Astrocyte (in vitro differentiated cells and primary cell): ENCODE results near the gene ATP11A.

Experiments
- EZH2 ChIP-seq: IDR thresholded peaks from 2 replicates; pipeline ENCODE4 v1.6.1; 2012; ENCODE audit warnings: mild to moderate bottlenecking, low read length, inconsistent platforms; ENCODE audit not compliant: insufficient read depth
- TF ChIP-seq, protein P1 (sequence below): IDR thresholded peaks from 2 replicates; pipeline ENCODE4 v1.5.1; 2011; ENCODE audit warnings: low read depth, mild to moderate bottlenecking, inconsistent platforms, low read length, moderate library complexity; ENCODE audit not compliant: insufficient read depth

DNA sequence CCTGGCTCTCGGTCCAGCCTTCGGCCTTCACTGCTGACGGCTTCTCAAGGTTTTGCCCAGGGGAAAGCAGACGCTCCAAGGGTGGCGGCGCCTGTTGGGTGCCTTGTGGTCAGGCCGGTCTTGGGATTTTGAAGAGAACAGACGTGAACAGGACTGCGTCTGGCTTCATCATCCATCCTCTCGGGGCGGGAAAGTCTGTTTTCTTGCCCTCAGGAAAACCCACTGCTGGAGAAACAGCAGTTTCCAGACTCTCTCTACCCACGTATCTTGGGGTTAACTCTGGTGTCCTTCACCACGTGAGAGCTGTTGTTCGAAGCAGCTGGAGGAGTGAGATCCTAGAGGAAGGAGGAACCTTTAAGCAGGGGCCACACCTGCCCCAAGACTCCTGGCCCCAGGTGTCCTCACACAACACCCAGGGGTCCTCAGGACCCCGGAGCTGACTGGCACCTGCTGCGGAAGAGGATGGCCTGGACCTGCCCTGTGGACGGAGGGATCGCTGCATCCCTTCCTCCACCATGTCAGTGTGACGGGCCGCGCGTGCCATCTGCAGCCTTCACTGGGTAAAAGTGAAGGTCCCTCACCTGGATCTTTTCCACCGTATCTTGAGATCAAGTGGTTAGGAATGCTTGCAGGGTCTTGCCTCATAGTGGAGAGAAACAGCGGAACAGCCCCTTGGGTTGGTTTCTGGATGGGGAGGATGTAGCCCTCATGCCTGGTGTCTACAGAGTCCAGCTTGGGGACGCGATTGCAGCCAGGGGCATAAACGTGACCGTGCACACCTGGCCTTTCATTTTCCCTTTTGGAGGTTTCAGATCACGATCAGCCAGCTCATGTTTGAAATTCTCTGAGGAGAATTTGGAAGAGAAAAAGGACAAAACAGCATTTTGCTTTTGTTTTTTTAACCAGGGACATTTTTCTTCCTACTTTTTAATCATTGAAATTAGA lies 209.7 kb downstream of the ATP11A start:
- TF ChIP-seq, protein P1, sequence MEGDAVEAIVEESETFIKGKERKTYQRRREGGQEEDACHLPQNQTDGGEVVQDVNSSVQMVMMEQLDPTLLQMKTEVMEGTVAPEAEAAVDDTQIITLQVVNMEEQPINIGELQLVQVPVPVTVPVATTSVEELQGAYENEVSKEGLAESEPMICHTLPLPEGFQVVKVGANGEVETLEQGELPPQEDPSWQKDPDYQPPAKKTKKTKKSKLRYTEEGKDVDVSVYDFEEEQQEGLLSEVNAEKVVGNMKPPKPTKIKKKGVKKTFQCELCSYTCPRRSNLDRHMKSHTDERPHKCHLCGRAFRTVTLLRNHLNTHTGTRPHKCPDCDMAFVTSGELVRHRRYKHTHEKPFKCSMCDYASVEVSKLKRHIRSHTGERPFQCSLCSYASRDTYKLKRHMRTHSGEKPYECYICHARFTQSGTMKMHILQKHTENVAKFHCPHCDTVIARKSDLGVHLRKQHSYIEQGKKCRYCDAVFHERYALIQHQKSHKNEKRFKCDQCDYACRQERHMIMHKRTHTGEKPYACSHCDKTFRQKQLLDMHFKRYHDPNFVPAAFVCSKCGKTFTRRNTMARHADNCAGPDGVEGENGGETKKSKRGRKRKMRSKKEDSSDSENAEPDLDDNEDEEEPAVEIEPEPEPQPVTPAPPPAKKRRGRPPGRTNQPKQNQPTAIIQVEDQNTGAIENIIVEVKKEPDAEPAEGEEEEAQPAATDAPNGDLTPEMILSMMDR = no peak
- TF ChIP-seq EZH2 = no peak
